SIG-M5 treated with dmso at 0.1 percent for 504 hours (cell line): ENCODE results near the gene TPT1.
A peak's percentile ranks its signal among the peaks of the same experiment; 100 is the strongest.
"Not testable (repeated sequence)": the region's sequence is repeated elsewhere in the genome, so short reads cannot be mapped to it uniquely, and the experiment has no call there.

Source experiments
- DNase-seq: peaks from one replicate; lab custom pipeline; 2025; ENCODE audit not compliant: unreplicated experiment; lab: John Stamatoyannopoulos, UW

TPT1 gene

DNA sequence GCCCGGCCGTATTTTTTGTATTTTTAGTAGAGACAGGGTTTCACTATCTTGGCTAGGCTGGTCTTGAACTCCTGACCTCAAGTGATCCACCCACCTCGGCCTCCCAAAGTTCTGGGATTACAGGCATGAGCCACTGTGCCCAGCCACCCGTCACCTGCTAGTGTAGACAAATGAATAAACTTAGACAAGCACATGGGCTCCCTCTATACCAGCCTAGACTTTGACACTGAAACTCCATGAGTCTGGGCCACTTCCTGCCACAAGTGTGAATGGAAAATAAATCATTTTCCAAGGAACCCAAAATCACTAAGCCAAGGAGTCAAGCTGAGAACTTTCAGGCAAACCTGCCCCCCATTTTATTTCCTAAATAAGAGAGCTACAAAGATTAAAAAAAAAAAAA, 27.0 kb upstream of the TPT1 start:
- DNase-seq = no peak

GRCh38 chr13:45367358-45367757, 26.4 kb upstream of the TPT1 start:
- peak; percentile 90 for DNase-seq

- no peak for DNase-seq
These were observed 24.5 kb upstream of the TPT1 start for GRCh38 chr13:45365558-45365885.

GRCh38 chr13:45364876-45365557, 24.0 kb upstream of the TPT1 start:
- no peak for DNase-seq

DNA sequence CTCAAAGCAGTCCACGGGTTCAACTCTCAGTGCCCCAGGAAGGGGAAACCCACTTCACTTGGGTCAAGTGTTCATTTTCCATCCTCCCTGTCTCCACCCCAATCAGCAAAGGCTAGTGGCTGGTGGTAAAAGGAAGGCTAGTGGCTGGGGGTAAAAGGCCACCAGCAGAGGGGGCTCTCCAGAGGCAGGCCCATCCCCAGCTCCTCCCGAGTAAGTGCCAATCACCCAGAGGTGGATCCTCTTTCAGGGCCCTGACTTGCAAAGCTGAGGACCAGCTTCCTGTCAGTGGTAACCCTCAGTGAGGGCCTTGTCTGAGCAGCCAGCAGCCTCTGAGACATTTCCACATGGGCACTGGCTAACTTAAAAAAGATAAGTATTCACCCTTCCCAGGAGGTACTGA, 22.0 kb upstream of the TPT1 start:
- DNase-seq = peak; percentile 68

DNA sequence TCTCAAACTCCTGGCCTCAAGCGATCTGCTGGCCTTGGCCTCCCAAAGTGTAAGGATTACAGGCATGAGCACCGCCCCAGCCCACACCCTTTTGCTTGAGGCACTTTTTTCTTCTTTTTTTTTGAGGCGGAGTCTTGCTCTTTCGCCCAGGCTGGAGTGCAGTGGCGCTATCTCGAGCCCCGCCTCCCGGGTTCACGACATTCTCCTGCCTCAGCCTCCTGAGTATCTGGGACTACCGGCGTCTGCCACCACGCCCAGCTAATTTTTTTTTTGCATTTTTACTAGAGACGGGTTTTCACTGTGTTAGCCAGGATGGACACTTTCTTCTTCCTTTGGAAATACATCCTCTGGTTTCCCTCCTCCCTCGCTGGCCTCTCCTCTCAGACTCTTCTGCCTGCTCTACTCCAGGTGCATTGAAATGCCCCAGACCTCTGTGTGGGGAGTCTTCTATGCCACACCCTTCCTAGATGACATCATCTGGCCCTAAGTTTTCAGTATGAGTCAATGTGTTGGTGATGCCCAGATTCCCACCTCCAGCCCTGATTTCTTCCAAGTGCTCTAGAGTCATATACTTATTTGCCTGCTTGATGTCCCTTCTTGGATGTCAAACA, 20.7 kb upstream of the TPT1 start:
- no peak for DNase-seq

DNA sequence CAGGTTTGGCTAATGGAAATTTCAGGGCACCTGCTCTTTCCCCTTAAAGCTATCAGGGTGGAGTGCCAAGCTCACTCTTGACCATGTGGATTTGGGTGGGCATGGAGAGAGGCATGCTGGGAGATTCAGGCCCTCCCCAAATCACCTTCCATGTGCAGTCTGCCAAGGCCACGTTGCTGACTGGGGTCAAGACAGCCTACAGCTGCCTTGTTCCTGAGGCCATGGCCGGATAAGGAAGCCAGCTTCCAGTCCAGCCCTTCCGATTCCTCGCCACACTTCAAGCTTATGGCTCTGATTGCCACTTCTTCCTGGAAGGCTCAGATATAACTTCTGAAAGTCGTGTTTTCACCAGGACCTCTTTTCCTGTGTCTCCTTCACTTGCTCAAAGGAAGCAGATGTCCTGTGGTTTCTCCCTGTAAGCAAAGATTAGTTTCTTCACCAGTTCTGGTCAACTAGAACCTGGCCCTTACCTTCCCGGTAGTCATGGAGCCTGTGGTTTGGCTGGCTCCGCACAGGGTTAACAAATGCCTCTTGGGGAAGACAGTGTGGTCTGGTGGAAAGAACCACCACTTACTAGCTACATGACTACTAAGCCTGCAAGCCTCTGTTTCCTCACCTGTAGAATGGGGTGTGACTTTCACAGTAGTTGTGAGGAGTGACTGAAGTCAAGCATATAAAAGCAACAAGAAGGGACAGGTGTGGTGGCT, 16.1 kb upstream of the TPT1 start:
- no peak for DNase-seq

GRCh38 chr13:45353895-45354294, 12.9 kb upstream of the TPT1 start:
- DNase-seq = no peak

- no peak for DNase-seq
These were observed 11.0 kb upstream of the TPT1 start for GRCh38 chr13:45352031-45352430.

GRCh38 chr13:45350152-45350551, 9.2 kb upstream of the TPT1 start:
- no peak for DNase-seq

GRCh38 chr13:45349438-45349837, 8.5 kb upstream of the TPT1 start:
- DNase-seq = no peak

GRCh38 chr13:45344064-45344463, 3.1 kb upstream of the TPT1 start:
- DNase-seq = not testable (repeated sequence)

- not testable (repeated sequence) for DNase-seq
These were observed 2.1 kb upstream of the TPT1 start for GRCh38 chr13:45343102-45343501.

GRCh38 chr13:45342668-45343067, 1.7 kb upstream of the TPT1 start:
- DNase-seq = not testable (repeated sequence)

DNA sequence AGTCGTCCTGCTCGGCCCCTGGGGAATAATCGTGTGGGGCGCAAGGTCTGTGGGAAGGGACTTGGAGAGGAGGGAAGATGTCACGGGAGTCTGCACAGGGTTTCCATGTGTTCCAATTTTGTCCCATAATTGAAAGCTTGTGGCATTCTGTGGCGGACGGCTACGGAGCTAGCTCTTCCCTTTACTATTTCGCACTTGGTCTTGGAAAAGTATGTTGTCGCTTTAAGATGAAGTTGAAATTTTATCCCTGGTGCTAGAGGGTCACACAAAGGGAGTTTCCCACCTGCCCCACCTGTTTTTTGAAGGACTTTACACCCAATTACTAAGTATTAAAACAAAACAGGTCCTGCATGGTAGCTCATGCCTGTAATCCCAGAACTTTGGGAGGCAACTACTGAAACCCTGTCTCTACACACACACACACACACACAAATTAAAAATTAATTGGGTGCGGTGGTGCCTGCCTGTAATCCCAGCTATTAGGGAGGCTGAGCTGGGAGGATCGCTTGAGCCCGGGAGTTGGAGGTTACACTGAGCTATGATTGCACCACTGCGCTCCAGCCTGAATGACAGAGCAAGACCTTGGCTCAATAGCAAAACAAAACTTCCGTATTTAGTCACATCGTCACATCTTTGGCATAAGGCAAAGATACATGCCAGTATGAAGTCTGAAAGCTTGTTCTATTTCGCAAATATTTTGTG, 967 bp upstream of the TPT1 start:
- DNase-seq = peak; percentile 60

DNA sequence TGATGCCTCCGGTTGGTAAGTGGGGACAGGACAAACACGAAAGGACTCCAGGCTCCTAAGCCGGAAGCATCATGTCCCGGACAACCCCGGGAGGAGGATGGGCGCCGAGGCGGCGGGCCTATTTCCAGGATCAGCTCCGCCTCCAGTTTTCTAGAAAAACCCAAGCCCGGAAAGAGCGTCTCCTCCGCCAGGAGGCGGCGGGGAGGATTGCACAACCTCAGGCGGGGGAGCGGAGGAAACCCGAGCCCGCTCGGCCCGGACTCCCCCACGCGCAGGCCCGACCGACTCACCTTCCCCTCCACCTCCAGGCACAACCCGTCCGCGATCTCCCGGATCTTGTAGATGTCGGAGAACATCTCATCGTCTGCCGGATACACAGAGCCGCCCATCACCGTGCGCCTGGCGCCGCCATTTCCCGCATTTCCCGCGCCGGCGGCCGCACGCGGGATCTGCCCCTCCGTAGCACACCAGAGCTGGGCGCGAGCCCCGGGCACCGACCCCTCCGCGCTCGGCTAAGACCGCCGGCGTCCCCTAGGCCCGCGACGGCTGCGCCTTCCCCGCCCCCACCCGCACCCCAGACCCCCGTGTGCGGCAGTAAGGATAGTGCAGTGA, 455 bp downstream of the TPT1 start:
- peak; percentile 84 for DNase-seq

GRCh38 chr13:45339867-45340266, 1.1 kb downstream of the TPT1 start:
- DNase-seq = no peak

GRCh38 chr13:45339399-45339798, 1.6 kb downstream of the TPT1 start:
- DNase-seq = no peak

- DNase-seq = no peak
These were observed 3.2 kb downstream of the TPT1 start for GRCh38 chr13:45337803-45338202.

DNA sequence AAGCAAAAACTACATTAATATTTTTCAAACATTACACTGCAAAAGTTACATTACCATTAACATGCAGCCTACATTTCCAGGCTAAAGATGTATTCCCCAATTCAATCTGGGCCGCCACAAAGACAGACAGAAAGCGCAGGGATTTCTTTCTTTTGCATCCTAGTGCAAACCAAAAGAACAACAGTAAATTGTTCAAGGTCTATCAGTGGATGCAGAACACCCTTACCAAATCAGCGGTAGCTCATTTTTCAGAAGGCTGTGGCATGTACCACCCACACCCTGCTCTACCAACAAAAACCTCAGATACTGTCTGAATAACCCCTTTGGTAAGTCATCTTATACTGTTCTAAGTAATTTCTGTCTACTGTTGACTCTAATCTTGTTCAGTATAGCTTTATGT, 3.6 kb downstream of the TPT1 start:
- DNase-seq = no peak

DNA sequence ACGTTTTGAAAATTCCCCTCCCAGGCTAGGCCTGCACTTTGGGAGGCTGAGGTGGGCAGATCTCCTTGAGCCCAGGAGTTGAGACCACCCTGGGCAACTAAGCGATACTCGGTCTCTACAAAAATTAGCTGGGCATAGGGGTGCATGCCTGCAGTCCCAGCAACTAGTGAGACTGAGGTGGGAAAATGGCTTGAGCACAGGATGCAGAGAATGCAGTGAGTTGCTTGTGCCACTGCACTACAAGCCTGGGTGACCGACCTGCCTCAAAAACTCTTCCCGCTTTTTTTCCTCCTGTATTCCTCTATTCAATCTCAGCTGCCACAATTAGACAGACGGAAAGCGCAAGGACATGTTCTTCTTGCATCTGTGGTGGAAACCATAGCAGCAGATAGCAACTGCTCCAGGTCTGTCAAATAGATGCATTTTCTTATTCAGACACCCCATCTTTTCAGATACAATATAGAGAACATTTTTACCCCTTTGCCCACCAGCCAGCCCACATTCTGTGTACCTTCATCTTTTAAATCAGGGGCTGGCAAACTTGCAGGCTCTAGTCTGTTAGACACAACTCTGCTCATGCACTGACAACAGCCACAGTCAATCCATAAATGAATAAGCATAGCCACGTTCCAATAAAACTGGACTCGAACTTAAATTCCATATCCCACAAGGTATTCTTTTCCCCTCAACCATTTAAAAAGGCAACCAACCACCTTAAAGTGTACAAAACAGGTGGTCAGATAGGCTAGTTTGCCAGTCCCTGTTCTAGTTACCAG, 4.8 kb downstream of the TPT1 start:
- DNase-seq = no peak
